Right hindlimb (tissue), 1 donor: ENCODE measurements around the gene LHX1.

Experiments used
- DNase-seq: peaks from one replicate; pipeline ENCODE4 v3.0.0-alpha.2; 2018

Gene LHX1

GRCh38 chr17:36975922-36976515, 38.7 kb downstream of the LHX1 start:
- no peak for DNase-seq

- no peak for DNase-seq
Measured at GRCh38 chr17:36977066-36977465, 39.8 kb downstream of the LHX1 start.

GRCh38 chr17:36977568-36977967, 40.3 kb downstream of the LHX1 start:
- DNase-seq: no peak

GRCh38 chr17:36978810-36979564, 41.7 kb downstream of the LHX1 start:
- no peak for DNase-seq

GRCh38 chr17:36979565-36979941, 42.3 kb downstream of the LHX1 start:
- no peak for DNase-seq

- no peak for DNase-seq
Measured at GRCh38 chr17:36980280-36980761, 43.0 kb downstream of the LHX1 start.

GRCh38 chr17:36983618-36984017, 46.3 kb downstream of the LHX1 start:
- no peak for DNase-seq

- DNase-seq: no peak
Measured at GRCh38 chr17:36989173-36989572, 51.9 kb downstream of the LHX1 start.

- no peak for DNase-seq
Measured at GRCh38 chr17:36992701-36993100, 55.4 kb downstream of the LHX1 start.

GRCh38 chr17:36993227-36993626, 56.0 kb downstream of the LHX1 start:
- no peak for DNase-seq
